HepG2 (cell line): ENCODE results near the gene NFE2L3. TPM values are rescaled to one million over a fixed set of nuclear protein-coding genes. Genes with fewer than 3 reads are reported as not detected.
"Not testable (repeated sequence)": the region's sequence is repeated elsewhere in the genome, so short reads cannot be mapped to it uniquely, and the experiment has no call there.

Experiments
- ATAC-seq: fragments of 200-7000 bp; cut with Tn5 transposase; 3 replicates; pipeline ENCODE4 v1.9.1; 2020; ENCODE audit warnings: mild to moderate bottlenecking, moderate library complexity
- BruUV-seq: library from RNA; stranded (reverse); fragments of 400-500 nt; replicated peaks from 2 replicates; lab custom pipeline; 2021; lab: Mats Ljungman, UMichigan
- CTCF ChIA-PET: fragments of 300-600 bp; formaldehyde crosslinking; extraction: SDS; loops from one replicate; lab custom pipeline; 2021; ENCODE audit warnings: low total read pairs, inconsistent platforms, low intra/inter-chr PET ratio; lab: Yijun Ruan, JAX
- POLR2A ChIA-PET: fragments of 350-600 bp; sonication (Branson Sonifier 250); formaldehyde crosslinking; loops from one replicate; lab custom pipeline; 2020; ENCODE audit warnings: antibody characterized with exemption, inconsistent platforms; lab: Yijun Ruan, JAX
- DNase-seq: peaks from one replicate; pipeline ENCODE4 v3.0.0-alpha.2; 2015; ENCODE audit warnings: low spot score
- FAIRE-seq: peaks from 3 replicates; lab custom pipeline; 2011; peaks lifted over from hg19 to GRCh38; lab: Jason Lieb, UNC
- H2AFZ ChIP-seq: one replicate; pipeline ENCODE4 v1.6.1; 2011; ENCODE audit warnings: low read length, inconsistent platforms
- H3K27ac ChIP-seq: fragments of 300-600 bp; 3 replicates; pipeline ENCODE4 v1.8.0; 2011; ENCODE audit warnings: mixed run types, mild to moderate bottlenecking, mixed read lengths, low read length, inconsistent platforms; ENCODE audit not compliant: insufficient read depth; ENCODE audit errors: extremely low read length
- H3K27me3 ChIP-seq, 2 experiments: fragments of 200-600 bp in 1 of 2; 2 replicates in 1 of 2; 3 replicates in 1 of 2; pipeline versions ENCODE4 v1.6.0 to v1.8.0; 2011; ENCODE audit warnings: low read length in 2 of 2, mild to moderate bottlenecking in 2 of 2, moderate library complexity in 2 of 2, inconsistent platforms in 1 of 2; ENCODE audit not compliant: insufficient read depth in 2 of 2, control insufficient read depth in 1 of 2
- H3K36me3 ChIP-seq, 2 experiments: fragments of 200-600 bp in 1 of 2; replicated peaks in 1 of 2; 2 replicates in 1 of 2; 3 replicates in 1 of 2; pipeline versions ENCODE4 v1.5.1 to v1.8.0; 2011; ENCODE audit warnings: low read length in 2 of 2, inconsistent platforms in 1 of 2; ENCODE audit not compliant: insufficient read depth in 2 of 2, control insufficient read depth in 1 of 2
- H3K4me1 ChIP-seq: 2 replicates; pipeline ENCODE4 v1.5.1; 2012; ENCODE audit warnings: low read length, inconsistent platforms; ENCODE audit not compliant: insufficient read depth
- H3K4me2 ChIP-seq: 2 replicates; pipeline ENCODE4 v1.6.0; 2011; ENCODE audit warnings: low read depth, low read length, inconsistent platforms
- H3K4me3 ChIP-seq, 3 experiments: fragments of 200-600 bp in 1 of 3; sonication (generic), shearing (Covaris generic) in 1 of 3; replicated peaks in 1 of 3; 2 replicates each; pipeline ENCODE4 v1.5.1; 2011 to 2016; ENCODE audit warnings: low read length in 3 of 3, inconsistent platforms in 2 of 3, low read depth in 2 of 3, mild to moderate bottlenecking in 2 of 3, control low read depth in 1 of 3, mixed read lengths in 1 of 3; ENCODE audit not compliant: insufficient read depth in 1 of 3
- H3K79me2 ChIP-seq: one replicate; pipeline ENCODE4 v1.6.1; 2011; ENCODE audit warnings: low read length, inconsistent platforms; ENCODE audit not compliant: insufficient read depth
- H3K9ac ChIP-seq: 2 replicates; pipeline ENCODE4 v1.6.0; 2011; ENCODE audit warnings: mild to moderate bottlenecking, low read depth, low read length, inconsistent platforms; ENCODE audit not compliant: insufficient read depth
- H3K9me3 ChIP-seq: 2 replicates; pipeline ENCODE4 v1.5.1; 2012; ENCODE audit warnings: mild to moderate bottlenecking, low read length
- H4K20me1 ChIP-seq: 2 replicates; pipeline ENCODE4 v1.6.0; 2011; ENCODE audit warnings: inconsistent platforms, mild to moderate bottlenecking, low read length, moderate library complexity; ENCODE audit not compliant: insufficient read depth
- GATAD2A ChIP-seq: IDR thresholded peaks from 2 replicates; pipeline ENCODE4 v1.6.1; 2016
- RAD51 ChIP-seq: fragments of 450-650 bp; IDR thresholded peaks from 2 replicates; pipeline ENCODE4 v1.6.1; 2016; ENCODE audit warnings: borderline replicate concordance
- STAG1 ChIP-seq: sonication (generic); formaldehyde crosslinking; IDR thresholded peaks from 2 replicates; pipeline ENCODE4 v1.4.0; 2020; ENCODE audit warnings: missing genetic modification reagents
- WGBS: methylation state at CpG from one replicate; pipeline ENCODE4 v1.1.6; 2017; ENCODE audit warnings: low lambda C conversion rate; 5-methylcytosine and 5-hydroxymethylcytosine counted together
- in situ Hi-C: cut with HindIII; loops from 2 replicates; pipeline ENCODE4 v1.10.0; 2017; ENCODE audit warnings: low pct_unique_long_range_greater_than_20kb; ENCODE audit not compliant: extremely low pct_ligation_motif_present
- intact Hi-C: fragments of 100-400 bp; cut with micrococcal nuclease; formaldehyde crosslinking; loops from one replicate; pipeline ENCODE4 v1.10.0; 2022; ENCODE audit not compliant: unreplicated experiment
- polyA plus RNA-seq, 8 experiments: library from polyadenylated mRNA; depleted of rRNA in 3 of 8; stranded (reverse) in 7 of 8; unstranded in 1 of 8; fragments of >200 nt; fragmentation: Illumina TruSeq in 4 of 8; extraction: Trizol in 4 of 8; gene quantifications; 2 replicates each; pipeline versions ENCODE4 v1.2.1 to v1.2.3, GENCODE V29; 2011 to 2016; ENCODE audit warnings: low read depth in 4 of 8, missing spikeins in 1 of 8, mixed read lengths in 1 of 8; ENCODE audit not compliant: insufficient read depth in 1 of 8
- total RNA-seq, 5 experiments: library from RNA; depleted of rRNA; stranded (reverse); fragments of >200 nt; fragmentation: Illumina TruSeq; extraction: Trizol; gene quantifications; 2 replicates each; pipeline ENCODE4 v1.2.3, GENCODE V29; 2016; ENCODE audit warnings: low read depth in 1 of 5

NFE2L3 gene
- total and polyA plus RNA-seq, 2 of the 13 experiments (the other 11 are each of a cell fraction or from before 2014, with no cell fraction given) = 11.4 to 19.4 TPM

DNA sequence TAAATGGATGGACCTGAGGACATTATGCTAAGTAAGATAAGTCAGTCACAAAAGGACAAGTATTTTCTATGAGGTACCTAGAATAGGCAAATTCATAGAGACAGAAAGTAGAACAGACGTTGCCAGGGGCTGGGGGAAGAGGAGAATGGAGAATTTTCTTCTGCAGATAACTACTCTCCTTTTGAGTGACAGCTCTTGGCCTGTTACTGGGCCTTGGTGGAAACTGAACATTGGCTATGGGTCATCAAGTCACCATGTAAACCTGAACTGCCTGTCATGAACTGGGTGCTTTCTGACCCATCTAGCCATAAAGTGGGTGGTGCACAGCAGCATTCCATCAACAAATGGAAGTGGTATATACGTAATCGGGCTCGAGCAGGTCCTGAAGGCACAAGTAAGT, 29.3 kb upstream of the NFE2L3 start:
- H3K9me3 ChIP-seq = no peaks in the 10 kb centered on the region
- POLR2A ChIA-PET = no interaction called here
- no peak overlapping the region for H3K27ac ChIP-seq
- CTCF ChIA-PET = no interaction called here
- H3K4me2 ChIP-seq = no peak overlapping the region
- peaks cover 0 to 11% of the 10 kb centered on the region in 2 experiments; a peak in 1 of 5 replicates for H3K27me3 ChIP-seq
- 48% methylated on average over 4 of the region's 4 CpGs for WGBS
- no peak overlapping the region for H3K4me3 ChIP-seq
- intact Hi-C loops (no loop called here), in situ Hi-C loops (no loop called here)
- no peak for TF ChIP-seq GATAD2A (CRISPR knock-in tag)
- TF ChIP-seq STAG1 (CRISPR knock-in tag) = no peak
- BruUV-seq = no TSS peak
- H3K79me2 ChIP-seq = no peaks in the 10 kb centered on the region
- no peak overlapping the region for H2AFZ ChIP-seq
- H4K20me1 ChIP-seq = no peaks in the 10 kb centered on the region
- no peak for DNase-seq
- no peak for FAIRE-seq
- H3K36me3 ChIP-seq = no peaks in the 10 kb centered on the region
- no peaks in the 10 kb centered on the region for H3K4me1 ChIP-seq
- no peak overlapping the region for H3K9ac ChIP-seq
- no peak for ATAC-seq

DNA sequence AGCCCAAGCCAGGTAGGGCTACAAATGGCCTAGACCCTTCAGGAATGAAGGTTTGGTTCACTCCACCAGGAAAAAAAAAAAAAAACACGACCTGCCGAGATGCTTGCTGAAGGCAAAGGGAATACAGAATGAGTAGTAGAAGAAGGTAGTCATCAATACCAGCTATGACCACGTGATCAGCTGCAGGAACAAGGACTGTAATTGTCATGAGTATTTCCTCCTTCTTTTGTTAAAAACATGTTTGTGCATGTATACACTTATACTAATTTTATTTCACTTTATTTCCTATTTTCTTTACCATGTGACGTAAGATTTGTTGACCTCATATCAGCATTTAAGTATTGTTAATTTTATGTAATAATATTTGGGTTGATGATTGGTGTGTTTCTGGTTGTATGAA, 27.2 kb upstream of the NFE2L3 start:
- WGBS = 30% methylated on average over 4 of the region's 4 CpGs
- peak; percentile 55; the same call in 1 of the 2 replicates for TF ChIP-seq RAD51
- TF ChIP-seq, all 625 proteins: peak for 1; not testable (repeated sequence) for 624
- H3K36me3 ChIP-seq, H3K9me3 ChIP-seq, ATAC-seq, CTCF ChIA-PET, H3K4me2 ChIP-seq, H3K79me2 ChIP-seq, H3K27ac ChIP-seq, POLR2A ChIA-PET, FAIRE-seq, H3K9ac ChIP-seq, H3K4me3 ChIP-seq, H2AFZ ChIP-seq, DNase-seq, H3K4me1 ChIP-seq, in situ Hi-C loops, H4K20me1 ChIP-seq, intact Hi-C loops, H3K27me3 ChIP-seq, BruUV-seq: not testable (repeated sequence)
